Measurements from ENCODE around the gene EIF4EBP3. TPM values are rescaled to one million over a fixed set of nuclear protein-coding genes. Genes with fewer than 3 reads are reported as not detected.
"Not testable (repeated sequence)": the region's sequence is repeated elsewhere in the genome, so short reads cannot be mapped to it uniquely, and the experiment has no call there.

EIF4EBP3 gene
- total RNA-seq, 1 donor from 2014 or later: 13.3 TPM

GRCh38 chr5:140588311-140589070 is 41.0 kb downstream of the EIF4EBP3 start:
- H3K27me3 ChIP-seq (ENCODE audit: control insufficient read depth, insufficient read depth, low read length): no peaks in the 10 kb centered on the region
- DNase-seq (ENCODE audit: low read depth): no peak
- no peaks in the 10 kb centered on the region for H3K36me3 ChIP-seq (ENCODE audit: control insufficient read depth, insufficient read depth, low read length)
- H3K4me3 ChIP-seq (ENCODE audit: low read depth, low read length): no peak overlapping the region
- TF ChIP-seq CTCF (IDR thresholded peaks at IDR 0.05; ENCODE audit: insufficient read depth, low read length, poor library complexity, severe bottlenecking): no peak

GRCh38 chr5:140590861-140591260 is 43.4 kb downstream of the EIF4EBP3 start:
- TF ChIP-seq CTCF (IDR thresholded peaks at IDR 0.05; ENCODE audit: insufficient read depth, low read length, poor library complexity, severe bottlenecking): no peak
- Histone ChIP-seq H3K27me3 (ENCODE audit: control insufficient read depth, insufficient read depth, low read length) (no peaks in the 10 kb centered on the region), H3K4me3 (ENCODE audit: low read depth, low read length) (no peak overlapping the region), H3K36me3 (ENCODE audit: control insufficient read depth, insufficient read depth, low read length) (no peaks in the 10 kb centered on the region)
- DNase-seq (ENCODE audit: low read depth): no peak

GRCh38 chr5:140591747-140592372 is 44.4 kb downstream of the EIF4EBP3 start:
- DNase-seq (ENCODE audit: low read depth): no peak
- no peak for TF ChIP-seq CTCF (IDR thresholded peaks at IDR 0.05; ENCODE audit: insufficient read depth, low read length, poor library complexity, severe bottlenecking)

GRCh38 chr5:140593070-140593469 is 45.6 kb downstream of the EIF4EBP3 start:
- not testable (repeated sequence) for DNase-seq (ENCODE audit: low read depth); H3K4me3 ChIP-seq (ENCODE audit: low read depth, low read length)

More at GRCh38 chr5:140591747-140592372, 44.4 kb downstream of the EIF4EBP3 start:
- no peak overlapping the region for H3K4me3 ChIP-seq (ENCODE audit: low read depth, low read length)
- no peaks in the 10 kb centered on the region for H3K27me3 ChIP-seq (ENCODE audit: control insufficient read depth, insufficient read depth, low read length)
- no peaks in the 10 kb centered on the region for H3K36me3 ChIP-seq (ENCODE audit: control insufficient read depth, insufficient read depth, low read length)

GRCh38 chr5:140594169-140594568 is 46.7 kb downstream of the EIF4EBP3 start:
- DNase-seq (ENCODE audit: low read depth): no peak
- no peaks in the 10 kb centered on the region for H3K27me3 ChIP-seq (ENCODE audit: control insufficient read depth, insufficient read depth, low read length)
- no peak overlapping the region for H3K4me3 ChIP-seq (ENCODE audit: low read depth, low read length)
- H3K36me3 ChIP-seq (ENCODE audit: control insufficient read depth, insufficient read depth, low read length): no peaks in the 10 kb centered on the region
- no peak for TF ChIP-seq CTCF (IDR thresholded peaks at IDR 0.05; ENCODE audit: insufficient read depth, low read length, poor library complexity, severe bottlenecking)

More at GRCh38 chr5:140593070-140593469, 45.6 kb downstream of the EIF4EBP3 start:
- not testable (repeated sequence) for H3K27me3 ChIP-seq (ENCODE audit: control insufficient read depth, insufficient read depth, low read length); H3K36me3 ChIP-seq (ENCODE audit: control insufficient read depth, insufficient read depth, low read length)

GRCh38 chr5:140595538-140596300 is 48.3 kb downstream of the EIF4EBP3 start:
- no peak for DNase-seq (ENCODE audit: low read depth)
- H3K4me3 ChIP-seq (ENCODE audit: low read depth, low read length): no peak overlapping the region
- no peak for TF ChIP-seq CTCF (IDR thresholded peaks at IDR 0.05; ENCODE audit: insufficient read depth, low read length, poor library complexity, severe bottlenecking)
- H3K27me3 ChIP-seq (ENCODE audit: control insufficient read depth, insufficient read depth, low read length): no peaks in the 10 kb centered on the region
- H3K36me3 ChIP-seq (ENCODE audit: control insufficient read depth, insufficient read depth, low read length): no peaks in the 10 kb centered on the region
